Activated naive CD8-positive, alpha-beta T cell treated with anti-CD3 and anti-CD28 coated beads, Interleukin-2, amount 10 ng/mL, durations not matched to agents 7 days and 5 days (primary cell): ENCODE results near the gene OTUB1. TPM values are rescaled to one million over a fixed set of nuclear protein-coding genes. Genes with fewer than 3 reads are reported as not detected.

Source experiments
- ATAC-seq: fragments of 150-1000 bp; cut with Tn5 transposase; one replicate; pipeline ENCODE4 v1.10.0; 2021; ENCODE audit warnings: low read depth, moderate library complexity
- POLR2A ChIA-PET: fragments of 350-600 bp; sonication (Branson Sonifier 250); formaldehyde crosslinking; loops from one replicate; lab custom pipeline; 2021; ENCODE audit warnings: antibody characterized with exemption; lab: Charles Lee
- DNase-seq: peaks from one replicate; pipeline ENCODE4 v3.0.0; 2021
- H3K27ac Mint-ChIP-seq: one replicate; pipeline ENCODE4 v1.8.0; 2022; ENCODE audit warnings: mild to moderate bottlenecking, mixed read lengths
- H3K27me3 Mint-ChIP-seq: one replicate; pipeline ENCODE4 v1.8.0; 2022; ENCODE audit warnings: mild to moderate bottlenecking, moderate library complexity, mixed read lengths
- H3K36me3 Mint-ChIP-seq: one replicate; pipeline ENCODE4 v1.8.0; 2021; ENCODE audit warnings: mild to moderate bottlenecking, mixed read lengths
- H3K4me1 Mint-ChIP-seq: one replicate; pipeline ENCODE4 v1.8.0; 2021; ENCODE audit warnings: mixed read lengths
- H3K4me3 Mint-ChIP-seq: one replicate; pipeline ENCODE4 v1.8.0; 2022; ENCODE audit warnings: mild to moderate bottlenecking, moderate library complexity, mixed read lengths
- H3K9me3 Mint-ChIP-seq: one replicate; pipeline ENCODE4 v1.8.0; 2021; ENCODE audit warnings: mixed read lengths
- total RNA-seq, 2 experiments: library from RNA; stranded (reverse); gene quantifications; one replicate each; pipeline ENCODE4 v1.2.3, GENCODE V29; 2021

Gene OTUB1
- total RNA-seq, 2 experiments from 2014 or later, result 86.0 to 87.0 TPM

GRCh38 chr11:64003807-64004589 lies 17.8 kb downstream of the OTUB1 start:
- DNase-seq (no peak), ATAC-seq (no peak)
- Mint-ChIP-seq H3K36me3 (peaks cover 5% of the 10 kb centered on the region), H3K4me3 (no peak overlapping the region), H3K27me3 (peaks cover 23% of the 10 kb centered on the region), H3K9me3 (no peaks in the 10 kb centered on the region), H3K27ac (no peak overlapping the region), H3K4me1 (peaks cover 5% of the 10 kb centered on the region)
- POLR2A ChIA-PET, result no interaction called here

GRCh38 chr11:64004590-64004984 lies 18.3 kb downstream of the OTUB1 start:
- no peaks in the 10 kb centered on the region for H3K9me3 Mint-ChIP-seq
- POLR2A ChIA-PET, result no interaction called here
- H3K4me3 Mint-ChIP-seq, result no peak overlapping the region
- H3K27me3 Mint-ChIP-seq, result peaks cover 23% of the 10 kb centered on the region
- H3K27ac Mint-ChIP-seq, result no peak overlapping the region
- DNase-seq, result no peak
- peaks cover 5% of the 10 kb centered on the region for H3K36me3 Mint-ChIP-seq
- peaks cover 5% of the 10 kb centered on the region for H3K4me1 Mint-ChIP-seq
- no peak for ATAC-seq

GRCh38 chr11:64005691-64006090 lies 19.5 kb downstream of the OTUB1 start:
- Mint-ChIP-seq H3K4me1 (peaks cover 5% of the 10 kb centered on the region), H3K27ac (no peak overlapping the region), H3K9me3 (peaks cover 7% of the 10 kb centered on the region), H3K27me3 (peaks cover 23% of the 10 kb centered on the region), H3K4me3 (no peak overlapping the region), H3K36me3 (peaks cover 9% of the 10 kb centered on the region)
- no peak for DNase-seq
- POLR2A ChIA-PET, result interaction anchor here (0.5 kb wide), 1 partner anchor 17 kb away, joined by 3 read pairs; no protein-coding TSS in a partner anchor
- ATAC-seq, result no peak

GRCh38 chr11:64006398-64006797 lies 20.2 kb downstream of the OTUB1 start:
- POLR2A ChIA-PET, result no interaction called here
- Mint-ChIP-seq H3K27ac (no peak overlapping the region), H3K36me3 (peaks cover 10% of the 10 kb centered on the region), H3K4me1 (peaks cover 5% of the 10 kb centered on the region), H3K4me3 (no peak overlapping the region), H3K9me3 (peaks cover 13% of the 10 kb centered on the region), H3K27me3 (peaks cover 23% of the 10 kb centered on the region)
- no peak for ATAC-seq
- no peak for DNase-seq

- Mint-ChIP-seq H3K4me1 (peaks cover 5% of the 10 kb centered on the region), H3K9me3 (peaks cover 13% of the 10 kb centered on the region), H3K27me3 (peaks cover 23% of the 10 kb centered on the region), H3K36me3 (peaks cover 10% of the 10 kb centered on the region), H3K27ac (no peak overlapping the region), H3K4me3 (peak overlapping the region; percentile 71)
- POLR2A ChIA-PET, result interaction anchor here (1.5 kb wide), 1 partner anchor 22 kb away, joined by 4 read pairs; no protein-coding TSS in a partner anchor
- no peak for ATAC-seq
- DNase-seq, result no peak
Measured at GRCh38 chr11:64007160-64007628, 21.0 kb downstream of the OTUB1 start.

GRCh38 chr11:64007629-64008282 lies 21.5 kb downstream of the OTUB1 start:
- ATAC-seq (peak; percentile 52), DNase-seq (no peak)
- Mint-ChIP-seq H3K36me3 (peaks cover 10% of the 10 kb centered on the region), H3K9me3 (peaks cover 13% of the 10 kb centered on the region), H3K4me3 (no peak overlapping the region), H3K27me3 (peaks cover 23% of the 10 kb centered on the region), H3K4me1 (peaks cover 5% of the 10 kb centered on the region), H3K27ac (no peak overlapping the region)
- POLR2A ChIA-PET, result interaction anchor here (1.5 kb wide), 1 partner anchor 22 kb away, joined by 4 read pairs; no protein-coding TSS in a partner anchor

- Mint-ChIP-seq H3K9me3 (peaks cover 13% of the 10 kb centered on the region), H3K27me3 (peaks cover 23% of the 10 kb centered on the region), H3K27ac (no peak overlapping the region), H3K36me3 (peaks cover 10% of the 10 kb centered on the region), H3K4me1 (peaks cover 5% of the 10 kb centered on the region), H3K4me3 (no peak overlapping the region)
- POLR2A ChIA-PET, result interaction anchor here (1.5 kb wide), 1 partner anchor 23 kb away, joined by 4 read pairs; no protein-coding TSS in a partner anchor
- DNase-seq (no peak), ATAC-seq (no peak)
Measured at GRCh38 chr11:64008283-64008913, 22.2 kb downstream of the OTUB1 start.

GRCh38 chr11:64008914-64009633 lies 22.8 kb downstream of the OTUB1 start:
- Mint-ChIP-seq H3K36me3 (peaks cover 10% of the 10 kb centered on the region), H3K9me3 (peaks cover 13% of the 10 kb centered on the region), H3K27me3 (peaks cover 23% of the 10 kb centered on the region), H3K4me1 (peaks cover 5% of the 10 kb centered on the region), H3K27ac (no peak overlapping the region), H3K4me3 (no peak overlapping the region)
- DNase-seq (no peak), ATAC-seq (no peak)
- POLR2A ChIA-PET, result no interaction called here

- ATAC-seq (no peak), DNase-seq (no peak)
- peaks cover 23% of the 10 kb centered on the region for H3K27me3 Mint-ChIP-seq
- POLR2A ChIA-PET, result no interaction called here
- peaks cover 13% of the 10 kb centered on the region for H3K9me3 Mint-ChIP-seq
- H3K4me3 Mint-ChIP-seq, result no peak overlapping the region
- peaks cover 5% of the 10 kb centered on the region for H3K4me1 Mint-ChIP-seq
- peaks cover 10% of the 10 kb centered on the region for H3K36me3 Mint-ChIP-seq
- H3K27ac Mint-ChIP-seq, result no peak overlapping the region
Measured at GRCh38 chr11:64009710-64010109, 23.5 kb downstream of the OTUB1 start.

GRCh38 chr11:64010783-64011182 lies 24.5 kb downstream of the OTUB1 start:
- DNase-seq, result no peak
- Mint-ChIP-seq H3K4me1 (peaks cover 5% of the 10 kb centered on the region), H3K36me3 (peaks cover 10% of the 10 kb centered on the region), H3K9me3 (peaks cover 13% of the 10 kb centered on the region), H3K27me3 (peaks cover 23% of the 10 kb centered on the region), H3K27ac (no peak overlapping the region), H3K4me3 (no peak overlapping the region)
- POLR2A ChIA-PET, result no interaction called here
- no peak for ATAC-seq

GRCh38 chr11:64011371-64011770 lies 25.1 kb downstream of the OTUB1 start:
- DNase-seq (no peak), ATAC-seq (no peak)
- Mint-ChIP-seq H3K4me1 (peaks cover 5% of the 10 kb centered on the region), H3K9me3 (peaks cover 13% of the 10 kb centered on the region), H3K27ac (no peak overlapping the region), H3K4me3 (no peak overlapping the region), H3K36me3 (peaks cover 10% of the 10 kb centered on the region), H3K27me3 (peaks cover 21% of the 10 kb centered on the region)
- POLR2A ChIA-PET, result no interaction called here

- Mint-ChIP-seq H3K9me3 (peaks cover 13% of the 10 kb centered on the region), H3K36me3 (peaks cover 6% of the 10 kb centered on the region), H3K27me3 (peaks cover 1% of the 10 kb centered on the region), H3K4me3 (no peak overlapping the region), H3K4me1 (no peaks in the 10 kb centered on the region), H3K27ac (no peak overlapping the region)
- DNase-seq (no peak), ATAC-seq (no peak)
- POLR2A ChIA-PET, result no interaction called here
Measured at GRCh38 chr11:64013141-64013896, 27.1 kb downstream of the OTUB1 start.
